Measurements from ENCODE around the gene CAMK2A.

CAMK2A gene

DNA sequence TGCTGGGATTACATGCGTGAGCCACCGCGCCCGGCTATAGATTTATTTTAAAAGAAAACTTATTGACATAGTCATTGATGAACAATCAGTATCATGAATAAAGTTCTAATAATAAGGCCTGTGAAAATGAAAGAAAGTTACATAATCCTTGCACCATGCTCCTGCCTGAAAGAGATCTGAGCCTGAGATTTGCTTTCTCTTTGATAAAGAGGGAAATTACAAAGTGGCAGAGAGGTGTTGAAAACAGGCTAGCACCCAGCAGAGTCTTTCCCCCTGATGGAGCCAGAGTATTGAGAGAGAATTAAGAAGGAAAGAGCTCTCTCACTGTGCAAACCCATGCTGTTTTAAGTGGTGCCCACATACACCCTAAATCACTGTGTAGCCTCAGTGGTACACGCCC is 62.5 kb downstream of the CAMK2A start:
- H3K27me3 ChIP-seq (ENCODE audit: insufficient read depth, low read depth, severe bottlenecking) = no peaks in the 10 kb centered on the region
- H3K4me3 ChIP-seq (ENCODE audit: low read depth, low read length) = no peak overlapping the region
- no peaks in the 10 kb centered on the region for H3K9me3 ChIP-seq (ENCODE audit: severe bottlenecking)
- no peak for TF ChIP-seq CTCF (IDR thresholded peaks at IDR 0.05; ENCODE audit: low read depth, low read length)
- no peak overlapping the region for H3K27ac ChIP-seq
- DNase-seq = no peak
- no peaks in the 10 kb centered on the region for H3K36me3 ChIP-seq

DNA sequence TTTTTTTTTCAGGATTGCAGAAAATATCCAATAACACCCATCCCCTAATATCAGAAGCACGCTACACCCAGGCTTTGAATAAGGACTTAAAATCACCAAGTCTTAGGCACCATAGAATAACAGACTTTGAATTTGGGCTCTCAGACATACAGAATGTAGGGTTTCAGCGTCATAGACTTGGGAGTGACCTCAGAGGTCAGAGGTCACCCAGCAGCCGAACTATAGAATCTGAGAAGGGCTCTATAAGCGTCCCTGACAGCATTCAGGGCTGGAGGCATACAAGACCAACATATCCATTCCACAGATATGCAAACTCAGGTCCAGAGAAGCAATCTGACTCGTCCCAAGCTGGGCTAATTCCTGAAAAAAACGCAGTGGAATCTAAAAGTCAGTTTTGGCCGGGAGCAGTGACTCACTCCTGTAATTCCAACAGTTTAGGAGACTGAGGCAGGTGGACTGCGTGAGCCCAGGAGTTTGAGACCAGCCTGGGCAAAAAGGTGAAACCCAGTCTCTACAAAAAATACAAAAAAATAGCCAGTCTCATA is 65.0 kb downstream of the CAMK2A start:
- H3K27me3 ChIP-seq (ENCODE audit: insufficient read depth, low read depth, severe bottlenecking) = no peaks in the 10 kb centered on the region
- H3K36me3 ChIP-seq = no peaks in the 10 kb centered on the region
- DNase-seq = no peak
- no peak for TF ChIP-seq CTCF (IDR thresholded peaks at IDR 0.05; ENCODE audit: low read depth, low read length)
- H3K27ac ChIP-seq = no peak overlapping the region
- H3K4me3 ChIP-seq (ENCODE audit: low read depth, low read length) = no peak overlapping the region
- H3K9me3 ChIP-seq (ENCODE audit: severe bottlenecking) = no peaks in the 10 kb centered on the region

DNA sequence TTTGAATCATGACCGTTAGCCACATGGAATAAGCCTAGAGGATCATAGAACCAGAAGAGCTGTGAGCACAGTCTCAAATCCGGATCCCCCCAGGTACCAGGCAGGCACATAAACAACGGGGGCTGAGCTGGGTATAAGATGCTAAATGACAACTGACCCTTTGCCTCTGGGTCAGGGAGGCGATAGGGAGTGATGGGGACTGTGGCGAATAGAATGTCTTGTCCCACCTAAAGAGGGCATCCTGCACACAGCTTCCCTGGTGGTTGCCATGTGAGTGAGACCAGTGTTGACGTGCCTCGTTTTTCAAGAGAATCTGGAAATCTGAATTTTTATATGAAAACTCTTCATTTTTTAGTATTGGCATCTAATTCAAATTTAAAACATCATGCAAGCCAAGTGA is 66.1 kb downstream of the CAMK2A start:
- Histone ChIP-seq H3K4me3 (ENCODE audit: low read depth, low read length) (no peak overlapping the region), H3K27me3 (ENCODE audit: insufficient read depth, low read depth, severe bottlenecking) (no peaks in the 10 kb centered on the region), H3K9me3 (ENCODE audit: severe bottlenecking) (no peaks in the 10 kb centered on the region), H3K27ac (no peak overlapping the region), H3K36me3 (no peaks in the 10 kb centered on the region)
- no peak for DNase-seq
- no peak for TF ChIP-seq CTCF (IDR thresholded peaks at IDR 0.05; ENCODE audit: low read depth, low read length)

GRCh38 chr5:150222906-150223305 is 66.7 kb downstream of the CAMK2A start:
- no peaks in the 10 kb centered on the region for H3K27me3 ChIP-seq (ENCODE audit: insufficient read depth, low read depth, severe bottlenecking)
- no peak for DNase-seq
- no peaks in the 10 kb centered on the region for H3K9me3 ChIP-seq (ENCODE audit: severe bottlenecking)
- no peaks in the 10 kb centered on the region for H3K36me3 ChIP-seq
- no peak overlapping the region for H3K4me3 ChIP-seq (ENCODE audit: low read depth, low read length)
- no peak overlapping the region for H3K27ac ChIP-seq
- TF ChIP-seq CTCF (IDR thresholded peaks at IDR 0.05; ENCODE audit: low read depth, low read length) = no peak

DNA sequence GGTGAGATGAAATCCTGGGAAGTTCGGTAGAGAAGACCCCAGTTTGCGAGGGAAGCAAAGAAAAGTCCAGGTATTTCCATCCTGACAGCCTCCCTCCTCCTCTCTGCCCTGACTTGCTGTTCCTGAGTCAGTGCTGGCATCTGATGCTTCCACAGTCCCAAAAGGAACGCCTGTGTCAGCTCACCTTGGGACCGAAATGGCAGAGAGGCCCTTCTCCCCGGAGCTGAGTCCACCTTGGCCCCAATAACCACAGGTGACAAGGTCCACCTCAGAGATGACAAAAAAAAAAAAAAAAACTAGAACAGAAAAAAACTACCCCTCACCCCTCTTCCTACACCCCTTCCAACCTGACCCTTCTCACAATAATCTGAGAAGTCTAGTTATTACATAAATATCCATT is 68.1 kb downstream of the CAMK2A start:
- no peak for TF ChIP-seq CTCF (IDR thresholded peaks at IDR 0.05; ENCODE audit: low read depth, low read length)
- no peak overlapping the region for H3K27ac ChIP-seq
- H3K4me3 ChIP-seq (ENCODE audit: low read depth, low read length) = no peak overlapping the region
- H3K27me3 ChIP-seq (ENCODE audit: insufficient read depth, low read depth, severe bottlenecking) = no peaks in the 10 kb centered on the region
- DNase-seq = no peak
- H3K9me3 ChIP-seq (ENCODE audit: severe bottlenecking) = no peaks in the 10 kb centered on the region
- no peaks in the 10 kb centered on the region for H3K36me3 ChIP-seq

DNA sequence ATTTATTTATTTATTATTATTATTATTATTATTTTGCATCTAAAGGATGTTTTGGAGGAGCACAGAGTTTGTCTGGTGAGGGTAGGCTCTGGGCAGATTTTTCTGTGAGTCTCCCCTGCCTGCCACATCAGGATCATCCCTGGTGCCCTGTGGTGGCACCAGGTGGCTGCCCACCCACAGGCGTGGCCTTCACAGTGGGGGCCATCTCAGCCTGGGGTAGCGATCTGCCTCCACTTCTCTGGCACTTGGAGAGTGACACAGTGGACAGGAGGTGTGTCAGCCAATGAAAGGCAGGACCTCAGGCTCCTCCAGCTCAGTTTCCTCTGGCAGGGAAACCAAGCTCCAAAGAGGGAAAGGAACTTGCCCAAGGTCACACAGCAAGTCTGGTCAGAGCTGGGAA is 69.7 kb downstream of the CAMK2A start:
- H3K9me3 ChIP-seq (ENCODE audit: severe bottlenecking) = no peaks in the 10 kb centered on the region
- no peak overlapping the region for H3K27ac ChIP-seq
- TF ChIP-seq CTCF (IDR thresholded peaks at IDR 0.05; ENCODE audit: low read depth, low read length) = no peak
- DNase-seq = no peak
- H3K4me3 ChIP-seq (ENCODE audit: low read depth, low read length) = no peak overlapping the region
- H3K36me3 ChIP-seq = no peaks in the 10 kb centered on the region
- no peaks in the 10 kb centered on the region for H3K27me3 ChIP-seq (ENCODE audit: insufficient read depth, low read depth, severe bottlenecking)

Data from WERI-Rb-1 (cell line).